ENCODE results near the gene SSR3. TPM values are rescaled to one million over a fixed set of nuclear protein-coding genes. Genes with fewer than 3 reads are reported as not detected.

The SSR3 gene
- total and polyA plus RNA-seq, 2 of the 8 experiments (the other 6 are each of a cell fraction or from before 2014, with no cell fraction given), result 92.7 to 208 TPM

DNA sequence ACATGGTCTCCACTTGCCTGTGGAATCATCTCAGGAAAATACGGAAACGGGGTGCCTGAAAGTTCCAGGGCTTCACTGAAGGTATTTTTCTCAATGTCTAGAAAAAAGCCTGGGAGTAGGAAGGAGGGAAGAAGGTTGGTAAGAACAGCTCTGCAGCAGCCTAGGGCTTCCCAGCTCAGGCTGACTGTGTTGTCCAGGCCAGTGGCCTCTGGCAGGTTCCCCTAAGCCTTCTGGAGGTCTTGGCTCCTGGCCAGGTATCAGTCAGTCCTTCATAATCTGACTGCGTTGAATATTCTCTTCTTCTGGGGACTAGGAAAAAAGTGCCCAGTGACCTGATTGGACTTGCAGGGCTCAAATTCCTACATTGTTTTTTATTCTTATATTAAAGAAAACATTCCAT lies 38.6 kb downstream of the SSR3 start (continued):
- TF ChIP-seq JUN (IDR thresholded peaks at IDR 0.05; ENCODE audit: low read depth, low read length) (no peak), CEBPB (IDR thresholded peaks at IDR 0.05; ENCODE audit: low read depth, low read length) (no peak), ASH2L (IDR thresholded peaks at IDR 0.05; ENCODE audit: low read length) (no peak), TAF7 (optimal IDR thresholded peaks at IDR 0.05; ENCODE audit: borderline replicate concordance, low read depth, low read length) (no peak), SIX5 (IDR thresholded peaks at IDR 0.05; ENCODE audit: low read depth, low read length) (no peak), JUND (IDR thresholded peaks at IDR 0.05; ENCODE audit: low read length) (no peak), SIRT6 (IDR thresholded peaks at IDR 0.05; ENCODE audit: low read length) (no peak), PHF8 (conservative IDR thresholded peaks at IDR 0.05; ENCODE audit: low read depth, low read length) (no peak), CTBP2 (IDR thresholded peaks at IDR 0.05; ENCODE audit: borderline replicate concordance, insufficient read depth, insufficient read length, low read length) (no peak)
- TF ChIP-seq, protein P1, sequence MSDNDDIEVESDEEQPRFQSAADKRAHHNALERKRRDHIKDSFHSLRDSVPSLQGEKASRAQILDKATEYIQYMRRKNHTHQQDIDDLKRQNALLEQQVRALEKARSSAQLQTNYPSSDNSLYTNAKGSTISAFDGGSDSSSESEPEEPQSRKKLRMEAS (IDR thresholded peaks at IDR 0.05), result no peak
